ENCODE results near the gene RPS6KA5.

DNA sequence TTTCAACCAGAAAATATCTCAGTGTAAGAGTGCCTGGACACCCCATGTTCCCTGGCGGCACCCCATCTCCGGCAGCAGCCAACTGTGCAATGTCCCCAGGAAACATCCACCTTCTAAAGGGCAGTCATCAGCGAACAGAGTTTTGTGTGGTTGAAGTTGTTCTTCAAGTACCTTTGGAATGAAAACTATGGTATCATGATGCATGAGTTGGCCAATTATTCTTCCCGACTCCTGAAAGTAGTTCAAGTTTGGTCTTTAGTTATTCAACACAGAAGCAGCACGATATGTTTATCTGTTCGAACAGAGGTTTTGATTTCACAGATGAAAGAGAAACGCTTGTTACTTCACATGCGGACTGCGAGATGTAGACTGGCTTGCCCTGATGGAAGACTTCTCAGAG, 223.1 kb downstream of the RPS6KA5 start:
- TF ChIP-seq, protein P1, sequence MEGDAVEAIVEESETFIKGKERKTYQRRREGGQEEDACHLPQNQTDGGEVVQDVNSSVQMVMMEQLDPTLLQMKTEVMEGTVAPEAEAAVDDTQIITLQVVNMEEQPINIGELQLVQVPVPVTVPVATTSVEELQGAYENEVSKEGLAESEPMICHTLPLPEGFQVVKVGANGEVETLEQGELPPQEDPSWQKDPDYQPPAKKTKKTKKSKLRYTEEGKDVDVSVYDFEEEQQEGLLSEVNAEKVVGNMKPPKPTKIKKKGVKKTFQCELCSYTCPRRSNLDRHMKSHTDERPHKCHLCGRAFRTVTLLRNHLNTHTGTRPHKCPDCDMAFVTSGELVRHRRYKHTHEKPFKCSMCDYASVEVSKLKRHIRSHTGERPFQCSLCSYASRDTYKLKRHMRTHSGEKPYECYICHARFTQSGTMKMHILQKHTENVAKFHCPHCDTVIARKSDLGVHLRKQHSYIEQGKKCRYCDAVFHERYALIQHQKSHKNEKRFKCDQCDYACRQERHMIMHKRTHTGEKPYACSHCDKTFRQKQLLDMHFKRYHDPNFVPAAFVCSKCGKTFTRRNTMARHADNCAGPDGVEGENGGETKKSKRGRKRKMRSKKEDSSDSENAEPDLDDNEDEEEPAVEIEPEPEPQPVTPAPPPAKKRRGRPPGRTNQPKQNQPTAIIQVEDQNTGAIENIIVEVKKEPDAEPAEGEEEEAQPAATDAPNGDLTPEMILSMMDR (IDR thresholded peaks at IDR 0.05; ENCODE audit: low read length) = no peak
- no peak for TF ChIP-seq EZH2 (optimal IDR thresholded peaks at IDR 0.05; ENCODE audit: low read depth, low read length)
